ENCODE measurements around the gene IER5.
"Not testable (repeated sequence)": the region's sequence is repeated elsewhere in the genome, so short reads cannot be mapped to it uniquely, and the experiment has no call there.

Gene IER5

DNA sequence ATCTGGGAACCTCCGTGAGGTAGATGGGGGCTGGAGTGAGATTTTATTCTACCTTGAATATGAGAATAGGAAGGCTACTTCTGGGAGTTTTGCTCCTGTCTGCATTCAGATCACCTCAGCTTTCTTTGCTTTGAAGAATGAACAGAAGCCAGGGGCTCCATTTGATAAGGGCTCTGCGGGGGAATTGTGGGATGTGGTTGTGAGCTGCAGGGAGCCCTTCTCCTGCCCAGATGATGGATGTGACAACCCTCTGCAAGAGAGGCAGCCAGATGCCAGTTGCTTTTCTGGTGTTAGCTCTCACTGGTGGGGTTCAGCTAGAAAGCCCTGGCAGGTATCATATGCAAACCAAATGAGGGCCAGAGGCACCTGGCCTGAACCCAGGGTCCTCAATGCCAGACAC lies 21.5 kb downstream of the IER5 start:
- H3K4me1 Mint-ChIP-seq (ENCODE audit: low read depth): peaks cover 29% of the 10 kb centered on the region
- H3K36me3 Mint-ChIP-seq (ENCODE audit: low read depth): no peaks in the 10 kb centered on the region
- no peaks in the 10 kb centered on the region for H3K9me3 Mint-ChIP-seq
- H3K4me3 Mint-ChIP-seq: no peak overlapping the region
- no peak overlapping the region for H3K27ac Mint-ChIP-seq
- no peak for DNase-seq
- peaks cover 15% of the 10 kb centered on the region for H3K27me3 Mint-ChIP-seq

- Mint-ChIP-seq H3K4me1 (ENCODE audit: low read depth) (peaks cover 21% of the 10 kb centered on the region), H3K27me3 (peaks cover 9% of the 10 kb centered on the region), H3K36me3 (ENCODE audit: low read depth) (no peaks in the 10 kb centered on the region), H3K4me3 (no peak overlapping the region), H3K27ac (no peak overlapping the region), H3K9me3 (no peaks in the 10 kb centered on the region)
- no peak for DNase-seq
Measured at GRCh38 chr1:181111559-181111958, 23.1 kb downstream of the IER5 start.

GRCh38 chr1:181112071-181112929 lies 23.8 kb downstream of the IER5 start:
- Mint-ChIP-seq H3K27me3 (peaks cover 5% of the 10 kb centered on the region), H3K4me3 (no peak overlapping the region), H3K36me3 (ENCODE audit: low read depth) (no peaks in the 10 kb centered on the region), H3K4me1 (ENCODE audit: low read depth) (peaks cover 13% of the 10 kb centered on the region), H3K9me3 (no peaks in the 10 kb centered on the region), H3K27ac (no peak overlapping the region)
- DNase-seq: no peak

DNA sequence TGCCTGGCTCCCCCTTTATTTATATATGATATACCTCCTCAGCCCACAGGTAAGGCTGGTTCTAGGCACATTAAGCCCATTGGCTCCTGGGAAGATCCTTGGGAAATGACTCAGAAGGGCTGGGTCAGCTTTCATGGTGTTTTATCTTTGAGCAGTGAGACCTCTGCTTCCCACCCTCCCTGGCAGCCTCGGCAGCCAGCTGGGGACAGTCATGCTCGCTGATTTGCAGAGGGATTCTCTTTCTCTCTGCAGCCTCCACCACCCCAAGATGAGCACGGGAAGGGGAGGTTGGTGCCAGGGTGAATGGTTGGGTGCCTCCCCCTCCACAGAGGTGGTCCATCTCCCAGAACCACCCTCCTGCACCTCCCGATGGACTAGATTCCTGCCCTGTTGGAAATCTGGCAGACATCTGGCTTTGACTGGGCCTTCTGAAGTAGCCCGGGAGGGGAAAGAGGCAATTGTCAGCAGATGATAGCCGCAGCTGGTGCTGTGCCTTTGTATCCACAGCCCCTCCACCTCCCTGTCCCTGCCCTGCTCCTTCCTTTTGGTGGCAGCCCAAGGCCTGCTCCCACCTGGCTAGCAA lies 24.6 kb downstream of the IER5 start:
- DNase-seq: no peak
- no peak overlapping the region for H3K27ac Mint-ChIP-seq
- no peak overlapping the region for H3K4me3 Mint-ChIP-seq
- no peaks in the 10 kb centered on the region for H3K9me3 Mint-ChIP-seq
- no peaks in the 10 kb centered on the region for H3K36me3 Mint-ChIP-seq (ENCODE audit: low read depth)
- no peaks in the 10 kb centered on the region for H3K27me3 Mint-ChIP-seq
- H3K4me1 Mint-ChIP-seq (ENCODE audit: low read depth): peaks cover 9% of the 10 kb centered on the region

DNA sequence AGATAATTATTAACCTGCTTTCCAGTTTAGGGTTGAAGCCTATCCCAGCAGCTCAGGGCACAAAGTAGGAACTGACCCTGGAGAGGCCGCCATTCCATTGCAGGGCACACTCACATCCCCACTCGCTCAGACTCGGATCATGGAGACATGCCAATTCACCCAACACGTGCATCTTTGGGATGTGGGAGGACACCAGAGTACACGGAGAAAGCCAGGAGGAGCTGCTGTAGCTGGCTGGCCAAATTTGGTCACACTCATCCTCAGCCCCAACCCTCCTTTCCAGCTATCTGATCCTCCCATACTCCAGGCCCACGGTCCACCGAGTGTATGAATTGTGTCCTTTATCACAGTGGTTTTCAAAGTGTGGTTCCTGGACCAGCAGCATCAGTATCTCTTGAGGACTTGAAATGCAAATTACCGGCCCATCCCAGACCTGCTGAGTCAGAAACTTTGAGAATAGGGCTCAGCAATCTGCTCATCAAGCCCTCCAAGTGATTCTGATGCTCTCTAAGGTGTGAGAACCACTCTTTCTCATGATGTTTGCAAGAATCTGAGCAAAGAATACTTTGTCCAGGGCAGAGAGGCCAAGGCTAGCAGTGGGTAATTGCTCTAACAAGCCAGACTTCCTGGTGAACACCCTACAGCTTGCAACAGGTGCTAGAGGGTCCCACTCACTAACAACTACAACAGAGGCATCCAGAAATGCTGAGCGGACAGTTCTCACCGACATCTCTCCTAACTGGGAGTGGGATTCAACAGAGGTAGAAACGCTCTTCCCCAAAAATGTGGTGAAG lies 26.3 kb downstream of the IER5 start:
- no peak for DNase-seq
- no peaks in the 10 kb centered on the region for H3K36me3 Mint-ChIP-seq (ENCODE audit: low read depth)
- no peak overlapping the region for H3K4me3 Mint-ChIP-seq
- H3K4me1 Mint-ChIP-seq (ENCODE audit: low read depth): peaks cover 6% of the 10 kb centered on the region
- H3K9me3 Mint-ChIP-seq: no peaks in the 10 kb centered on the region
- H3K27me3 Mint-ChIP-seq: no peaks in the 10 kb centered on the region
- no peak overlapping the region for H3K27ac Mint-ChIP-seq

- no peak overlapping the region for H3K4me3 Mint-ChIP-seq
- no peaks in the 10 kb centered on the region for H3K27me3 Mint-ChIP-seq
- H3K4me1 Mint-ChIP-seq (ENCODE audit: low read depth): peaks cover 6% of the 10 kb centered on the region
- H3K9me3 Mint-ChIP-seq: no peaks in the 10 kb centered on the region
- no peaks in the 10 kb centered on the region for H3K36me3 Mint-ChIP-seq (ENCODE audit: low read depth)
- DNase-seq: no peak
- no peak overlapping the region for H3K27ac Mint-ChIP-seq
Measured at GRCh38 chr1:181115368-181115684, 26.8 kb downstream of the IER5 start.

- H3K36me3 Mint-ChIP-seq (ENCODE audit: low read depth); H3K27me3 Mint-ChIP-seq; H3K27ac Mint-ChIP-seq; DNase-seq; H3K4me1 Mint-ChIP-seq (ENCODE audit: low read depth); H3K9me3 Mint-ChIP-seq; H3K4me3 Mint-ChIP-seq: not testable (repeated sequence)
Measured at GRCh38 chr1:181115971-181116370, 27.5 kb downstream of the IER5 start.

DNA sequence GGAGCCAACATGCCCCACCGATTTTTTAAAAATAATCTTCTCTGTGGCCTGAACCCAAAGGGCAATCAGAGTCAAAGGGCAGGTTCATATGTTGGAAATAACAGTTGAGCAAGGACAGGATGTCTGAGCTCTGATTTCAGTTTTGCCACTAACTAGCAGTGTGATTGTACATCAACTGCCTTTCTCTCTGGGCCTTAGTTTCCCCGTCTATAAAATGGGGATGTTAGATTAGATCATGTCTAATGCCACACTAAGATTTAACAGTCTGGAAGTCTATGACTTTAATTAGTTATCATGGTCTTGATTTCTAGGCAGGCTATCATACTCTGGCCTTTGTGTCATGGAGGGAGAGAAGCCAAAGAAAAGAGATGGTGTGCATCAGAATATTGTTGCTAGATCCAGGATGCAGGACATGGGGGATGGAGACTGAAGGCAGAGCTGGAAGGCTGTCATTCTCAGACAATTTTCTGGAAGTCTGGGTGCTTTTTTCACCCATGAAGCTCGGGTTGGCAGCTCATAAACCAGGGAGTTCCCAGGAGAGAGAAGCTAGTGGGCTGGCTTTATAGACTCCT lies 28.4 kb downstream of the IER5 start:
- DNase-seq: no peak
- H3K27me3 Mint-ChIP-seq: no peaks in the 10 kb centered on the region
- no peaks in the 10 kb centered on the region for H3K36me3 Mint-ChIP-seq (ENCODE audit: low read depth)
- H3K9me3 Mint-ChIP-seq: no peaks in the 10 kb centered on the region
- H3K27ac Mint-ChIP-seq: no peak overlapping the region
- H3K4me3 Mint-ChIP-seq: no peak overlapping the region
- H3K4me1 Mint-ChIP-seq (ENCODE audit: low read depth): peaks cover 6% of the 10 kb centered on the region

- Mint-ChIP-seq H3K27ac (no peak overlapping the region), H3K4me1 (ENCODE audit: low read depth) (peaks cover 4% of the 10 kb centered on the region), H3K9me3 (no peaks in the 10 kb centered on the region), H3K4me3 (no peak overlapping the region), H3K36me3 (ENCODE audit: low read depth) (no peaks in the 10 kb centered on the region), H3K27me3 (no peaks in the 10 kb centered on the region)
- no peak for DNase-seq
Measured at GRCh38 chr1:181117648-181118449, 29.3 kb downstream of the IER5 start.

- DNase-seq: no peak
- Mint-ChIP-seq H3K4me3 (no peak overlapping the region), H3K36me3 (ENCODE audit: low read depth) (no peaks in the 10 kb centered on the region), H3K9me3 (no peaks in the 10 kb centered on the region), H3K27ac (no peak overlapping the region), H3K4me1 (ENCODE audit: low read depth) (peaks cover 4% of the 10 kb centered on the region), H3K27me3 (no peaks in the 10 kb centered on the region)
Measured at GRCh38 chr1:181119093-181119989, 30.8 kb downstream of the IER5 start.

DNA sequence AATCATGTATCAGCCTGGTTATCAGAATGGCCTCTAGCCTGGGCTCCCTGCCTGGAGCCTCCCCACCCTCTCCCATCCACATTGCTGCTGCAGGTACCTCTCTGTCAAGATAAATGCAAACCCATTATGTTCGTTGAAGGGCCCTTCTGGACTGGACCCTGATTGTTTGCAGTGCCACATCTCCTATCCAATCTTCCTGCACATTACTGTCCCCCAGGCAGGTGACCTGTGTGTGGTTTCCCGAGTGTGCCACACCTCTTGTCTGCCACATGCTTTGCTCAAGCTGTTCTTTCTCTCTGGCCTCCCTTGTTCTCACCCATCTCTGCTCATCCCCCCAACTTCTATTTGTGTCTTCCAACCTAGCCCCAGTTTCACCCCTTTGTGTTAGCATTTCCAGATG lies 32.4 kb downstream of the IER5 start:
- no peak for DNase-seq
- Mint-ChIP-seq H3K36me3 (ENCODE audit: low read depth) (no peaks in the 10 kb centered on the region), H3K27ac (no peak overlapping the region), H3K9me3 (no peaks in the 10 kb centered on the region), H3K4me1 (ENCODE audit: low read depth) (peaks cover 7% of the 10 kb centered on the region), H3K4me3 (no peak overlapping the region), H3K27me3 (no peaks in the 10 kb centered on the region)

DNA sequence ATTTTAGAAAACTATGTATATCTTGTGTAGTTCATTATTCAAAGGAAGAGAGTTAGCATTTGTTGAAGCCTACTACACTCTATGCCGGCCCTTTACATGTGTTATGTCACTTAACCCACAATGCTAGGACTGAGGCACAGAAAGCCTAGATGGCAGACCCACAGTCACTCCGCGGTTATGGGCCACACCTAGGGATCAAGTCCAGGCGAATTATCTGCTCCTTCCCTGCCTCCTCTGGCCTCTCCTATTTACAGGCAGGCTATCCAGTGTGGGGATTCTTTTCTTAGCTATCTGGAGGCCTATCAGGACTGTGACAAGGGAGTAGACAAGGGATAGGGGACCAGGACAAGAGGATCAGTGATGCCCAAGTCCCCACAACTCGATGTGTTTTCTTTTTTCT lies 33.0 kb downstream of the IER5 start:
- H3K4me1 Mint-ChIP-seq (ENCODE audit: low read depth): peaks cover 7% of the 10 kb centered on the region
- no peaks in the 10 kb centered on the region for H3K27me3 Mint-ChIP-seq
- no peak overlapping the region for H3K4me3 Mint-ChIP-seq
- H3K27ac Mint-ChIP-seq: no peak overlapping the region
- no peaks in the 10 kb centered on the region for H3K9me3 Mint-ChIP-seq
- no peak for DNase-seq
- no peaks in the 10 kb centered on the region for H3K36me3 Mint-ChIP-seq (ENCODE audit: low read depth)

GRCh38 chr1:181122222-181122621 lies 33.7 kb downstream of the IER5 start:
- Mint-ChIP-seq H3K9me3 (no peaks in the 10 kb centered on the region), H3K27ac (no peak overlapping the region), H3K4me3 (no peak overlapping the region), H3K27me3 (no peaks in the 10 kb centered on the region), H3K4me1 (ENCODE audit: low read depth) (peaks cover 7% of the 10 kb centered on the region), H3K36me3 (ENCODE audit: low read depth) (no peaks in the 10 kb centered on the region)
- no peak for DNase-seq

Data from activated T-cell treated with anti-CD3 and anti-CD28 coated beads, Interleukin-2, amount 50 U/mL, for 24 hours (primary cell).